H9 (cell line): ENCODE measurements around the gene GPX5. TPM values are rescaled to one million over a fixed set of nuclear protein-coding genes. Genes with fewer than 3 reads are reported as not detected.

Experiments used
- DNase-seq: peaks from one replicate; pipeline ENCODE4 v3.0.0-alpha.2; 2017
- H2AFZ ChIP-seq: one replicate; pipeline ENCODE4 v1.6.1; 2013; ENCODE audit warnings: mild to moderate bottlenecking, low read length, control low read depth, moderate library complexity
- H2AK5ac ChIP-seq: 2 replicates; pipeline ENCODE4 v1.6.1; 2013; ENCODE audit warnings: low read length, control low read depth, mixed read lengths; ENCODE audit not compliant: insufficient read length
- H2BK120ac ChIP-seq: one replicate; pipeline ENCODE4 v1.6.1; 2013; ENCODE audit warnings: low read depth, mild to moderate bottlenecking, low read length, control low read depth, inconsistent platforms; ENCODE audit not compliant: poor library complexity, severe bottlenecking
- H2BK12ac ChIP-seq: 2 replicates; pipeline ENCODE4 v1.6.1; 2013; ENCODE audit warnings: low read length, control low read depth, mixed read lengths, low read depth; ENCODE audit not compliant: insufficient read length
- H2BK15ac ChIP-seq: 2 replicates; pipeline ENCODE4 v1.6.1; 2013; ENCODE audit warnings: low read depth, low read length, control low read depth
- H2BK20ac ChIP-seq: one replicate; pipeline ENCODE4 v1.6.1; 2013; ENCODE audit warnings: low read depth, mild to moderate bottlenecking, low read length, control low read depth, inconsistent platforms; ENCODE audit not compliant: poor library complexity, severe bottlenecking
- H2BK5ac ChIP-seq: 2 replicates; pipeline ENCODE4 v1.6.1; 2013; ENCODE audit warnings: low read length, control low read depth, mixed read lengths; ENCODE audit not compliant: insufficient read length
- H3K14ac ChIP-seq: 2 replicates; pipeline ENCODE4 v1.6.1; 2013; ENCODE audit warnings: low read length, control low read depth; ENCODE audit not compliant: insufficient read depth
- H3K18ac ChIP-seq: 2 replicates; pipeline ENCODE4 v1.6.1; 2013; ENCODE audit warnings: low read depth, mild to moderate bottlenecking, mixed read lengths, low read length, control low read depth; ENCODE audit not compliant: insufficient read length
- H3K23ac ChIP-seq: 2 replicates; pipeline ENCODE4 v1.6.1; 2013; ENCODE audit warnings: low read length, control low read depth, mixed read lengths, low read depth; ENCODE audit not compliant: insufficient read length
- H3K23me2 ChIP-seq: 2 replicates; pipeline ENCODE4 v1.6.1; 2013; ENCODE audit warnings: low read depth, mild to moderate bottlenecking, mixed read lengths, low read length, control low read depth; ENCODE audit not compliant: insufficient read length, poor library complexity, severe bottlenecking
- H3K27ac ChIP-seq: 2 replicates; pipeline ENCODE4 v1.5.1; 2013; ENCODE audit warnings: low read length, control low read depth, mixed read lengths, low read depth; ENCODE audit not compliant: insufficient read length
- H3K27me3 ChIP-seq: 2 replicates; pipeline ENCODE4 v1.6.1; 2013; ENCODE audit warnings: low read length, control low read depth, inconsistent platforms; ENCODE audit not compliant: insufficient read depth
- H3K4ac ChIP-seq: 2 replicates; pipeline ENCODE4 v1.6.1; 2013; ENCODE audit warnings: low read depth, mild to moderate bottlenecking, control low read depth, inconsistent platforms, low read length, moderate library complexity
- H3K4me1 ChIP-seq: 2 replicates; pipeline ENCODE4 v1.6.1; 2013; ENCODE audit warnings: low read length, control low read depth, inconsistent platforms; ENCODE audit not compliant: insufficient read depth
- H3K4me2 ChIP-seq: 2 replicates; pipeline ENCODE4 v1.6.1; 2013; ENCODE audit warnings: low read length, control low read depth, mixed read lengths; ENCODE audit not compliant: insufficient read length, insufficient read depth
- H3K56ac ChIP-seq: 2 replicates; pipeline ENCODE4 v1.6.1; 2013; ENCODE audit warnings: low read depth, mild to moderate bottlenecking, mixed read lengths, low read length, control low read depth; ENCODE audit not compliant: insufficient read length
- H3K79me1 ChIP-seq: 2 replicates; pipeline ENCODE4 v1.6.1; 2013; ENCODE audit warnings: low read depth, mild to moderate bottlenecking, moderate library complexity, low read length, control low read depth, inconsistent platforms; ENCODE audit not compliant: insufficient read depth, poor library complexity, severe bottlenecking
- H3K79me2 ChIP-seq: 2 replicates; pipeline ENCODE4 v1.6.1; 2013; ENCODE audit warnings: low read length, control low read depth, inconsistent platforms; ENCODE audit not compliant: insufficient read depth
- H3K9ac ChIP-seq: 2 replicates; pipeline ENCODE4 v1.6.1; 2013; ENCODE audit warnings: low read length, control low read depth, mixed read lengths; ENCODE audit not compliant: insufficient read length; ENCODE audit errors: extremely low read depth
- H3K9me3 ChIP-seq: one replicate; pipeline ENCODE4 v1.6.1; 2013; ENCODE audit warnings: low read depth, low read length, inconsistent platforms; ENCODE audit not compliant: control insufficient read depth
- H3T11ph ChIP-seq: one replicate; pipeline ENCODE4 v1.6.1; 2013; ENCODE audit warnings: mild to moderate bottlenecking, low read length, control low read depth, inconsistent platforms
- H4K20me1 ChIP-seq: one replicate; pipeline ENCODE4 v1.6.1; 2013; ENCODE audit not compliant: control insufficient read depth, insufficient read length, insufficient read depth
- H4K5ac ChIP-seq: 2 replicates; pipeline ENCODE4 v1.6.1; 2013; ENCODE audit warnings: low read depth, mild to moderate bottlenecking, mixed read lengths, low read length, control low read depth; ENCODE audit not compliant: insufficient read length
- H4K8ac ChIP-seq: replicated peaks from 2 replicates; pipeline ENCODE4 v1.6.1; 2013; ENCODE audit warnings: low read length, control low read depth, mixed read lengths, low read depth; ENCODE audit not compliant: insufficient read length
- H4K91ac ChIP-seq: 2 replicates; pipeline ENCODE4 v1.6.1; 2013; ENCODE audit warnings: low read depth, mild to moderate bottlenecking, moderate library complexity, mixed read lengths, low read length, control low read depth; ENCODE audit not compliant: insufficient read length
- H3K27ac Mint-ChIP-seq, 3 experiments: 2 replicates in 2 of 3; 3 replicates in 1 of 3; pipeline ENCODE4 v1.8.0; 2020 to 2021; ENCODE audit warnings: mixed read lengths in 3 of 3, mild to moderate bottlenecking in 1 of 3, moderate library complexity in 1 of 3
- H3K27me3 Mint-ChIP-seq: 2 replicates; pipeline ENCODE4 v1.8.0; 2021; ENCODE audit warnings: low read depth, mild to moderate bottlenecking, moderate library complexity, mixed read lengths
- H3K36me3 Mint-ChIP-seq, 3 experiments: 2 replicates in 2 of 3; 3 replicates in 1 of 3; pipeline ENCODE4 v1.8.0; 2020 to 2021; ENCODE audit warnings: low read depth in 3 of 3, mixed read lengths in 3 of 3; ENCODE audit not compliant: insufficient read depth in 1 of 3
- H3K4me1 Mint-ChIP-seq, 2 experiments: 2 replicates each; pipeline ENCODE4 v1.8.0; 2020; ENCODE audit warnings: mixed read lengths in 2 of 2
- H3K4me3 Mint-ChIP-seq, 2 experiments: 2 replicates in 1 of 2; 3 replicates in 1 of 2; pipeline ENCODE4 v1.8.0; 2020 to 2021; ENCODE audit warnings: mild to moderate bottlenecking in 2 of 2, mixed read lengths in 2 of 2, moderate library complexity in 1 of 2
- H3K9me3 Mint-ChIP-seq, 2 experiments: 2 replicates in 1 of 2; 3 replicates in 1 of 2; pipeline ENCODE4 v1.8.0; 2020; ENCODE audit warnings: mild to moderate bottlenecking in 2 of 2, mixed read lengths in 2 of 2, moderate library complexity in 1 of 2
- WGBS: extraction: QIAGEN DNeasy Blood & Tissue Kit; methylation state at CpG from one replicate; pipeline ENCODE4 v1.1.7; 2013; ENCODE audit warnings: missing lambda C conversion rate, low lambda C conversion rate, mixed read lengths; ENCODE audit not compliant: insufficient read length; ENCODE audit errors: extremely low coverage; 5-methylcytosine and 5-hydroxymethylcytosine counted together
- total RNA-seq: library from RNA; stranded (reverse); gene quantifications from 2 replicates; pipeline ENCODE4 v1.2.1, GENCODE V29; 2021
- TF ChIP-seq, protein P1 (sequence below): fragments of 200-600 bp; sonication (generic); conservative IDR thresholded peaks from 3 replicates; pipeline ENCODE4 v1.8.0; 2021; ENCODE audit warnings: antibody characterized with exemption, mild to moderate bottlenecking

Gene GPX5
- total RNA-seq, 1 experiment from 2014 or later = not detected

DNA sequence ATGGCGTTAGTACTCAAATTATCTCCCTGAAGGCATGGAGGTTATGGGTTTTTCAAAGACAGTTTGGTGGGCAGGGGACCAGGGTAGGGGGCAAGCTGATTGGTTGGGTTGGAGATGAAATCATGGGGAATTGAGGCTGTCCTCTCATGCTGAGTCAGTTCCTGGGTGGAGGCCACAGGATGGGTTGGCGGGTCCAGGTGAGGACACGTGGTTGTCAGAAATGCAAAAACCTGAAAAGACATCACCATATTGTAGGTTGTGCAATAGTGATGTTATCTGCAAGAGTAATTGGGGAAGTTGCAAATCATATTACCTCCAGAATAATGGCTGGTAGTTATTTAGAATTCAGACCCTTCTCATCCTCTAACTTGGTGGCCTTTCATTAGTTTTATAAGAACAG is 40.2 kb upstream of the GPX5 start:
- no peak overlapping the region for H3K23ac ChIP-seq
- H3K27ac ChIP-seq = no peak overlapping the region
- no peak overlapping the region for H2BK20ac ChIP-seq
- TF ChIP-seq, protein P1, sequence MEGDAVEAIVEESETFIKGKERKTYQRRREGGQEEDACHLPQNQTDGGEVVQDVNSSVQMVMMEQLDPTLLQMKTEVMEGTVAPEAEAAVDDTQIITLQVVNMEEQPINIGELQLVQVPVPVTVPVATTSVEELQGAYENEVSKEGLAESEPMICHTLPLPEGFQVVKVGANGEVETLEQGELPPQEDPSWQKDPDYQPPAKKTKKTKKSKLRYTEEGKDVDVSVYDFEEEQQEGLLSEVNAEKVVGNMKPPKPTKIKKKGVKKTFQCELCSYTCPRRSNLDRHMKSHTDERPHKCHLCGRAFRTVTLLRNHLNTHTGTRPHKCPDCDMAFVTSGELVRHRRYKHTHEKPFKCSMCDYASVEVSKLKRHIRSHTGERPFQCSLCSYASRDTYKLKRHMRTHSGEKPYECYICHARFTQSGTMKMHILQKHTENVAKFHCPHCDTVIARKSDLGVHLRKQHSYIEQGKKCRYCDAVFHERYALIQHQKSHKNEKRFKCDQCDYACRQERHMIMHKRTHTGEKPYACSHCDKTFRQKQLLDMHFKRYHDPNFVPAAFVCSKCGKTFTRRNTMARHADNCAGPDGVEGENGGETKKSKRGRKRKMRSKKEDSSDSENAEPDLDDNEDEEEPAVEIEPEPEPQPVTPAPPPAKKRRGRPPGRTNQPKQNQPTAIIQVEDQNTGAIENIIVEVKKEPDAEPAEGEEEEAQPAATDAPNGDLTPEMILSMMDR = no peak
- H3K27me3 ChIP-seq = no peaks in the 10 kb centered on the region
- H3K14ac ChIP-seq = no peak overlapping the region
- H3K4me3 Mint-ChIP-seq = no peak overlapping the region
- no peak overlapping the region for H4K5ac ChIP-seq
- no CpG with 5 or more reads among the region's 3 CpGs for WGBS
- no peak overlapping the region for H3K4ac ChIP-seq
- no peak for DNase-seq
- no peak overlapping the region for H3K18ac ChIP-seq
- no peak overlapping the region for H3K27ac Mint-ChIP-seq
- no peak overlapping the region for H2AK5ac ChIP-seq
- no peak overlapping the region for H2BK120ac ChIP-seq
- no peak overlapping the region for H3T11ph ChIP-seq
- no peaks in the 10 kb centered on the region for H3K79me1 ChIP-seq
- no peak overlapping the region for H3K56ac ChIP-seq
- H3K79me2 ChIP-seq = no peaks in the 10 kb centered on the region
- no peaks in the 10 kb centered on the region for H3K9me3 ChIP-seq
- no peak overlapping the region for H4K91ac ChIP-seq
- no peak overlapping the region for H4K8ac ChIP-seq
- H3K36me3 Mint-ChIP-seq = no peaks in the 10 kb centered on the region
- H3K4me2 ChIP-seq = no peak overlapping the region
- no peak overlapping the region for H3K9ac ChIP-seq
- no peaks in the 10 kb centered on the region for H3K9me3 Mint-ChIP-seq
- peaks cover 18% of the 10 kb centered on the region for H3K27me3 Mint-ChIP-seq
- H3K23me2 ChIP-seq = peaks cover 8% of the 10 kb centered on the region
- no peak overlapping the region for H2BK12ac ChIP-seq
- H3K4me1 Mint-ChIP-seq = peaks cover 4% of the 10 kb centered on the region in 2 experiments
- no peak overlapping the region for H2BK15ac ChIP-seq
- no peaks in the 10 kb centered on the region for H4K20me1 ChIP-seq
- H2BK5ac ChIP-seq = no peak overlapping the region
- no peak overlapping the region for H2AFZ ChIP-seq
- no peaks in the 10 kb centered on the region for H3K4me1 ChIP-seq
